Gastrocnemius medialis (tissue), 4 donors: ENCODE measurements around the gene ABCC3. TPM values are rescaled to one million over a fixed set of nuclear protein-coding genes. Genes with fewer than 3 reads are reported as not detected.

ENCODE experiments used
- ATAC-seq, 2 donors: fragments of 150-250 bp; one replicate each; pipeline ENCODE4 v1.9.1; 2016
- DNase-seq, 2 donors: peaks; one replicate each; pipeline ENCODE4 v3.0.0-alpha.2; 2019
- H3K27ac ChIP-seq, 4 donors: fragments of 200-600 bp; sonication (generic); 1 replicate in 1 of 4; 2 replicates in 3 of 4; pipeline ENCODE4 v1.5.1; 2016 to 2018; ENCODE audit warnings: mild to moderate bottlenecking in 2 of 4, moderate library complexity in 1 of 4
- H3K27me3 ChIP-seq, 3 donors: fragments of 200-600 bp; sonication (generic) in 2 of 3; 1 replicate in 1 of 3; 2 replicates in 2 of 3; pipeline versions ENCODE4 v1.5.1 to v1.6.0; 2016 to 2019; ENCODE audit warnings: mild to moderate bottlenecking in 1 of 3, moderate library complexity in 1 of 3
- H3K36me3 ChIP-seq, 2 donors: fragments of 200-600 bp; sonication (generic) in 1 of 2; one replicate each; pipeline ENCODE4 v1.5.1; 2017 to 2018
- H3K4me1 ChIP-seq, 2 donors: fragments of 200-600 bp; sonication (generic) in 1 of 2; one replicate each; pipeline ENCODE4 v1.5.1; 2016 to 2017; ENCODE audit warnings: mild to moderate bottlenecking in 2 of 2
- H3K4me3 ChIP-seq, 4 donors: fragments of 200-600 bp; sonication (generic) in 3 of 4; 1 replicate in 1 of 4; 2 replicates in 3 of 4; pipeline ENCODE4 v1.5.1; 2016 to 2019; ENCODE audit warnings: mild to moderate bottlenecking in 2 of 4
- H3K9me3 ChIP-seq, 3 donors: fragments of 200-600 bp; sonication (generic) in 2 of 3; 1 replicate in 1 of 3; 2 replicates in 2 of 3; pipeline ENCODE4 v1.5.1; 2016 to 2019
- CTCF ChIP-seq, 5 experiments: fragments of 450-650 bp in 3 of 5; fragments of 200-600 bp in 2 of 5; sonication (generic) in 2 of 5; IDR thresholded peaks in 4 of 5; conservative IDR thresholded peaks in 1 of 5; 1 replicate in 4 of 5; 2 replicates in 1 of 5; pipeline ENCODE4 v1.5.1; 2016 to 2019; ENCODE audit warnings: antibody characterized with exemption in 5 of 5, mild to moderate bottlenecking in 3 of 5, moderate library complexity in 3 of 5
- POLR2A ChIP-seq, 2 donors: fragments of 450-650 bp; IDR thresholded peaks; one replicate each; pipeline ENCODE4 v1.6.1; 2017; ENCODE audit warnings: antibody characterized with exemption in 2 of 2, mild to moderate bottlenecking in 2 of 2, moderate library complexity in 2 of 2
- in situ Hi-C, 4 donors: fragments of 200-750 bp; cut with MboI; loops; one replicate each; pipeline versions ENCODE4 v1.15.0 to v1.8.0; 2017; ENCODE audit warnings: low sequenced_read_pairs in 4 of 4
- intact Hi-C: fragments of 100-400 bp; cut with DNase I; formaldehyde crosslinking; loops from one replicate; pipeline ENCODE4 v1.15.1; 2023; ENCODE audit warnings: low total_unique reads
- total RNA-seq, 4 donors: library from RNA; depleted of rRNA; stranded (reverse); fragments of >200 nt; gene quantifications; one replicate each; pipeline versions ENCODE4 v1.1.0 to v1.2.3, GENCODE V29; 2016

Gene ABCC3
- total RNA-seq, 4 donors from 2014 or later, result 0.51 to 1.3 (median 0.76) TPM

DNA sequence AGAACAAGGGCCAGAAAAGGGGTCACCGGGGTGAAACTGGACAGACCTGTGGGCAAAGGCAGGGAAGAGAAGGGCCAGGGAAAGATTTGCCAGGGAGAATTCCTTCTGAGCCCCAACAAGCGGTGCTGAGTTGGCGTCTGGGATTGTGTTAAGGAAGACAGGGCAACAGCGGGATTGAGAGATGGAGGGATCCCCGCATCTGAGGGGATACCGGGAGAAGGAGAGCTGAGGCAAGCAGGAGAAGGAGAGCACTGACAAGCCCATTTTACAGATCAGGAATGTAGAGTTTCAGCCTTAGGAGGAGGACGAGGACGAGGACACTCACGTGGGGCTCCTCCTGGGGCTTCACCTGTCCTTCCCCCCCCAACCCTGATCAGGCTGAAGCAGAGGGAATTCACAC is 998 bp upstream of the ABCC3 start:
- DNase-seq, result no peak
- intact Hi-C loops, result no loop called here
- in situ Hi-C loops, result loop anchor here in 2 of 4 donors (10.0 to 25.0 kb wide), 2 partner anchors 61 to 96 kb away; partner anchors contain the start of genes EPN3 (in 1 of the 2) and SPATA20 (in 1 of the 2)

GRCh38 chr17:50634915-50635731 is 442 bp downstream of the ABCC3 start:
- H3K4me3 ChIP-seq, result peak overlapping the region in 3 of 4 donors; percentile 8 to 51 (median 49)
- intact Hi-C loops (no loop called here), in situ Hi-C loops (loop anchor here in 2 of 4 donors (10.0 to 25.0 kb wide), 2 partner anchors 60 to 98 kb away; partner anchors contain the start of genes EPN3 (in 1 of the 2) and SPATA20 (in 1 of the 2))
- H3K4me1 ChIP-seq, result peaks cover 5 to 16% of the 10 kb centered on the region in 2 donors
- H3K27ac ChIP-seq, result no peak overlapping the region
- H3K9me3 ChIP-seq, result no peaks in the 10 kb centered on the region
- DNase-seq (no peak), ATAC-seq (no peak)
- no peaks in the 10 kb centered on the region for H3K36me3 ChIP-seq
- H3K27me3 ChIP-seq, result peaks cover 24 to 34% (median 30%) of the 10 kb centered on the region in 3 donors
- TF ChIP-seq CTCF (IDR thresholded peaks at IDR 0.05 in 4 of 5, conservative IDR thresholded peaks at IDR 0.05 in 1 of 5) (no peak), POLR2A (IDR thresholded peaks at IDR 0.05) (no peak)

More for the DNA sequence above, 998 bp upstream of the ABCC3 start:
- no peak for TF ChIP-seq POLR2A (IDR thresholded peaks at IDR 0.05)
- no peak for TF ChIP-seq CTCF (IDR thresholded peaks at IDR 0.05 in 4 of 5, conservative IDR thresholded peaks at IDR 0.05 in 1 of 5)
- ATAC-seq, result no peak
- Histone ChIP-seq H3K4me1 (peaks cover 5 to 11% of the 10 kb centered on the region in 2 donors), H3K27me3 (peaks cover 24 to 38% (median 32%) of the 10 kb centered on the region in 3 donors), H3K4me3 (no peak overlapping the region), H3K27ac (no peak overlapping the region), H3K9me3 (no peaks in the 10 kb centered on the region), H3K36me3 (no peaks in the 10 kb centered on the region)

DNA sequence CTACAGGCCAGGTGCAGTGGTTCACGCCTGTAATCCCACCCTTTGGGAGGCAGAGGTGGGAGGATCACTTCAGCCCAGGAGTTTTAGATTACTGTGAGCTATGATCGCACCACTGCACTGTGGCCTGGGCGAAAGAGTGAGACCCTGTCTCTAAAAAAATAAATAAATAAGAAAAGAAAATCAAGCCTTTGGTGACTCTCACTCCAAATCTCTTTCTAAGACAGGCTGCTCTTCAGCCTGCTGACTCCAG is 976 bp downstream of the ABCC3 start:
- Histone ChIP-seq H3K27me3 (peaks cover 24 to 34% (median 30%) of the 10 kb centered on the region in 3 donors), H3K36me3 (no peaks in the 10 kb centered on the region), H3K4me1 (peaks cover 5 to 16% of the 10 kb centered on the region in 2 donors), H3K27ac (no peak overlapping the region), H3K9me3 (no peaks in the 10 kb centered on the region), H3K4me3 (no peak overlapping the region)
- ATAC-seq, result no peak
- in situ Hi-C loops (loop anchor here in 2 of 4 donors (10.0 to 25.0 kb wide), 2 partner anchors 59 to 98 kb away; partner anchors contain the start of genes EPN3 (in 1 of the 2) and SPATA20 (in 1 of the 2)), intact Hi-C loops (no loop called here)
- no peak for DNase-seq
- TF ChIP-seq POLR2A (IDR thresholded peaks at IDR 0.05), result no peak

- no peak overlapping the region for H3K27ac ChIP-seq
- DNase-seq, result no peak
- no peak for ATAC-seq
- in situ Hi-C loops, result loop anchor here in 2 of 4 donors (10.0 to 25.0 kb wide), 2 partner anchors 59 to 99 kb away; partner anchors contain the start of genes EPN3 (in 1 of the 2) and SPATA20 (in 1 of the 2)
- peaks cover 5 to 16% of the 10 kb centered on the region in 2 donors for H3K4me1 ChIP-seq
- TF ChIP-seq POLR2A (IDR thresholded peaks at IDR 0.05) (no peak), CTCF (IDR thresholded peaks at IDR 0.05 in 4 of 5, conservative IDR thresholded peaks at IDR 0.05 in 1 of 5) (no peak)
- intact Hi-C loops, result no loop called here
- peaks cover 24 to 34% (median 30%) of the 10 kb centered on the region in 3 donors for H3K27me3 ChIP-seq
- no peak overlapping the region for H3K4me3 ChIP-seq
- H3K9me3 ChIP-seq, result no peaks in the 10 kb centered on the region
- no peaks in the 10 kb centered on the region for H3K36me3 ChIP-seq
These were observed 1.5 kb downstream of the ABCC3 start for GRCh38 chr17:50635982-50636803.
